ENCODE measurements around the gene WLS.

GRCh38 chr1:68129536-68130250 lies 102.6 kb downstream of the WLS start:
- TF ChIP-seq CTCF (IDR thresholded peaks at IDR 0.05) (no peak), EZH2 (IDR thresholded peaks at IDR 0.05; ENCODE audit: borderline replicate concordance, insufficient read depth, low read depth, low read length, poor library complexity, severe bottlenecking) (no peak)

Measured in B cell (primary cell).